Neural crest cell (in vitro differentiated cells): ENCODE measurements around the gene PRKCA. TPM values are rescaled to one million over a fixed set of nuclear protein-coding genes. Genes with fewer than 3 reads are reported as not detected.
"Not testable (repeated sequence)": the region's sequence is repeated elsewhere in the genome, so short reads cannot be mapped to it uniquely, and the experiment has no call there.

Experiments used
- DNase-seq: peaks from one replicate; pipeline ENCODE4 v3.0.0; 2021; ENCODE audit warnings: low read depth, mixed read lengths, low spot score
- H3K27ac Mint-ChIP-seq: one replicate; pipeline ENCODE4 v1.8.0; 2021; ENCODE audit warnings: mild to moderate bottlenecking, mixed read lengths; ENCODE audit not compliant: unreplicated experiment
- H3K27me3 Mint-ChIP-seq: 2 replicates; pipeline ENCODE4 v1.8.0; 2021; ENCODE audit warnings: low read depth, mild to moderate bottlenecking, mixed read lengths
- H3K36me3 Mint-ChIP-seq: 2 replicates; pipeline ENCODE4 v1.8.0; 2021; ENCODE audit warnings: low read depth, mild to moderate bottlenecking, mixed read lengths
- H3K4me1 Mint-ChIP-seq: 2 replicates; pipeline ENCODE4 v1.8.0; 2021; ENCODE audit warnings: mixed read lengths
- H3K4me3 Mint-ChIP-seq: one replicate; pipeline ENCODE4 v1.8.0; 2021; ENCODE audit warnings: mild to moderate bottlenecking, mixed read lengths
- H3K9me3 Mint-ChIP-seq: 2 replicates; pipeline ENCODE4 v1.8.0; 2021; ENCODE audit warnings: mixed read lengths
- total RNA-seq: library from RNA; stranded (reverse); gene quantifications from 2 replicates; pipeline ENCODE4 v1.2.1, GENCODE V29; 2021
- TF ChIP-seq, protein P1 (sequence below): fragments of 200-600 bp; sonication (generic); conservative IDR thresholded peaks from 2 replicates; pipeline ENCODE4 v1.5.0; 2021; ENCODE audit warnings: antibody characterized with exemption, mild to moderate bottlenecking

PRKCA gene
- total RNA-seq, 1 donor from 2014 or later, result 22.7 TPM

- TF ChIP-seq, protein P1, sequence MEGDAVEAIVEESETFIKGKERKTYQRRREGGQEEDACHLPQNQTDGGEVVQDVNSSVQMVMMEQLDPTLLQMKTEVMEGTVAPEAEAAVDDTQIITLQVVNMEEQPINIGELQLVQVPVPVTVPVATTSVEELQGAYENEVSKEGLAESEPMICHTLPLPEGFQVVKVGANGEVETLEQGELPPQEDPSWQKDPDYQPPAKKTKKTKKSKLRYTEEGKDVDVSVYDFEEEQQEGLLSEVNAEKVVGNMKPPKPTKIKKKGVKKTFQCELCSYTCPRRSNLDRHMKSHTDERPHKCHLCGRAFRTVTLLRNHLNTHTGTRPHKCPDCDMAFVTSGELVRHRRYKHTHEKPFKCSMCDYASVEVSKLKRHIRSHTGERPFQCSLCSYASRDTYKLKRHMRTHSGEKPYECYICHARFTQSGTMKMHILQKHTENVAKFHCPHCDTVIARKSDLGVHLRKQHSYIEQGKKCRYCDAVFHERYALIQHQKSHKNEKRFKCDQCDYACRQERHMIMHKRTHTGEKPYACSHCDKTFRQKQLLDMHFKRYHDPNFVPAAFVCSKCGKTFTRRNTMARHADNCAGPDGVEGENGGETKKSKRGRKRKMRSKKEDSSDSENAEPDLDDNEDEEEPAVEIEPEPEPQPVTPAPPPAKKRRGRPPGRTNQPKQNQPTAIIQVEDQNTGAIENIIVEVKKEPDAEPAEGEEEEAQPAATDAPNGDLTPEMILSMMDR, result no peak
- Mint-ChIP-seq H3K27ac (no peak overlapping the region), H3K27me3 (no peaks in the 10 kb centered on the region), H3K9me3 (no peaks in the 10 kb centered on the region), H3K36me3 (peaks cover 9% of the 10 kb centered on the region), H3K4me3 (no peak overlapping the region), H3K4me1 (peaks cover 19% of the 10 kb centered on the region)
- no peak for DNase-seq
These were observed 11.7 kb downstream of the PRKCA start for GRCh38 chr17:66313995-66314659.

DNA sequence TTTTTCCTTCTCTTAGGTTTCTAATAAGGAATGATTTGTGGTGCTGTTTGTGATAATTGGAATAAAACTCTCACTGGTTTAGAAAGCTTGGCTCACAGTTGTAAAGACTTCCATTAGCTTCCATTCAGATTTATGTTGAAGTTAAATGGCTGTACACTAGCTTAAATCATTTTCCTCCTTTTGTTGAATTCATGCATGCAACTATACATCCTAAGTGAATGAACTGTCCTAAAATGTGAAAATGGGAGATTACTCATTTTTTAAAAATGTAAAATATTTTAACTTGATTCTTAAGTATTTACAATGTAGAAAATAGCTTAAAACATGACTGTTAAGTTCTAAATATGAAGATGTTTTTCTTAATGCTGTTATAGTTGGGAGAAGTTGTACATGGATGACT is 15.2 kb downstream of the PRKCA start:
- no peak overlapping the region for H3K27ac Mint-ChIP-seq
- DNase-seq, result no peak
- peaks cover 8% of the 10 kb centered on the region for H3K36me3 Mint-ChIP-seq
- H3K27me3 Mint-ChIP-seq, result no peaks in the 10 kb centered on the region
- peaks cover 3% of the 10 kb centered on the region for H3K9me3 Mint-ChIP-seq
- H3K4me1 Mint-ChIP-seq, result no peaks in the 10 kb centered on the region
- no peak overlapping the region for H3K4me3 Mint-ChIP-seq
- TF ChIP-seq, protein P1, result no peak

GRCh38 chr17:66319226-66319625 is 16.8 kb downstream of the PRKCA start:
- H3K4me3 Mint-ChIP-seq, result no peak overlapping the region
- DNase-seq, result no peak
- peaks cover 12% of the 10 kb centered on the region for H3K36me3 Mint-ChIP-seq
- H3K27me3 Mint-ChIP-seq, result no peaks in the 10 kb centered on the region
- H3K9me3 Mint-ChIP-seq, result peaks cover 8% of the 10 kb centered on the region
- H3K27ac Mint-ChIP-seq, result no peak overlapping the region
- H3K4me1 Mint-ChIP-seq, result no peaks in the 10 kb centered on the region
- TF ChIP-seq, protein P1, result no peak

DNA sequence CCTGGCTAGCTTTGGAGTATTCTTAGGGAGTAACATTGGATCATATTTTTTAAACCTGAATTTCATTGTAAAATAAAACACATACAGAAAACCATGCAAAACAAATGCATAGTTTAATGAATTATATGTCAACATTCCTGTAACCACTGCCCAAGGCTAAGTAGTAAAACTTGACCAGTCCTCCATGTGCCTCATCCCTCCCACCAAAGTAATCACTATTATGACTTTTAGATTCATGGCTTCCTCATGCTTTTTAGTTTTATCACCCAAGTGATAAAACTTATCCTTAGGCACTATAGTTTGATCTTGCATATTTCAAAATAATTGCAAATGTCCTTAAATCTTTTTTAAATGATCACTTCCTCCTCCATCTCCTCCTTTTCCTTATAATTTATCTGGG is 20.4 kb downstream of the PRKCA start:
- Mint-ChIP-seq H3K9me3 (peaks cover 8% of the 10 kb centered on the region), H3K4me1 (no peaks in the 10 kb centered on the region), H3K27me3 (no peaks in the 10 kb centered on the region), H3K4me3 (no peak overlapping the region), H3K27ac (no peak overlapping the region), H3K36me3 (peaks cover 8% of the 10 kb centered on the region)
- TF ChIP-seq, protein P1, result no peak
- DNase-seq, result no peak

GRCh38 chr17:66324381-66325004 is 22.1 kb downstream of the PRKCA start:
- not testable (repeated sequence) for H3K4me1 Mint-ChIP-seq, DNase-seq, H3K27me3 Mint-ChIP-seq, H3K4me3 Mint-ChIP-seq, H3K27ac Mint-ChIP-seq
- Mint-ChIP-seq H3K36me3 (peaks cover 12% of the 10 kb centered on the region), H3K9me3 (peaks cover 11% of the 10 kb centered on the region)

GRCh38 chr17:66326476-66327047 is 24.1 kb downstream of the PRKCA start:
- Mint-ChIP-seq H3K9me3 (peaks cover 11% of the 10 kb centered on the region), H3K27me3 (no peaks in the 10 kb centered on the region), H3K36me3 (peaks cover 12% of the 10 kb centered on the region), H3K27ac (no peak overlapping the region), H3K4me1 (no peaks in the 10 kb centered on the region), H3K4me3 (no peak overlapping the region)
- DNase-seq, result no peak
- TF ChIP-seq, protein P1, result no peak
